ENCODE results near the gene ZBTB8B.

Gene ZBTB8B

DNA sequence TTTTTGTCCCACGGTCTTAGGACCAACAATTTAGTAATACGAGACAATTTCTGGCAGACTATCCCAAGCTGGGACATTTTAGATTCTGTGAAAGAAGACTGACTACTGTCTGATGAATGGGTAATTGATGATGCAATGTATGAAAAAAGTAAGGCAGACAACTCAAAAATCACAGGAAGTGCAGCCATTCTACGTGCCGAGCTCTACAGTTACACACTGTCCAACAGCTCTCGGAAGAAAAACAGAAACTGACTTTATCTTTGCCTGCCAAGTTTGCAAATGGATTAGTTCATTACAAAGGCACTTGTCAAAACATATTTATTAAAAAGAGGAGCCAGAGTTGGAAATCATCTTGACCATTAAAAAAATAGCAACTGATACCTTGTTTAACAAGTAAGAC, 31.3 kb downstream of the ZBTB8B start:
- DNase-seq (ENCODE audit: low read depth): peak; percentile 38

DNA sequence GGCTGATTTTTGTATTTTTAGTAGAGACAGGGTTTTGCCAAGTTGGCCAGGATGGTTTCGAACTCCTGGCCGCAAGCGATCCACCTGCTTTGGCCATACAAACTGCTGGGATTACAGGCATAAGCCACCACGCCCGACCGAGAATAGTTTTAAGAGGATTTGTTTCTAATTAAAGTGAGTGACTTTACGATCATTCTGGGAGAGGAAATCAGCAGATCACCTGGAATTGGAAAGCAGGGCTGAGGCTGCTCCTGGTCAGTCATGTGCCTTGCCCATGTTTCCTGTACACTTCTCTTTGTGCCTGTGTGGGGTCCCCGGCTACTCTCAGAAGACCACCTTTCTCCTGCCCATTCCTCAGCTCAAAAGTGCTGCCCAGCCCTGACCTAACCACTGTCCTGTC, 33.9 kb downstream of the ZBTB8B start:
- no peak overlapping the region for H3K4me3 ChIP-seq (ENCODE audit: low read length)

More for the DNA sequence above, 31.3 kb downstream of the ZBTB8B start:
- no peak overlapping the region for H3K4me3 ChIP-seq (ENCODE audit: low read length)
- TF ChIP-seq, protein P1, sequence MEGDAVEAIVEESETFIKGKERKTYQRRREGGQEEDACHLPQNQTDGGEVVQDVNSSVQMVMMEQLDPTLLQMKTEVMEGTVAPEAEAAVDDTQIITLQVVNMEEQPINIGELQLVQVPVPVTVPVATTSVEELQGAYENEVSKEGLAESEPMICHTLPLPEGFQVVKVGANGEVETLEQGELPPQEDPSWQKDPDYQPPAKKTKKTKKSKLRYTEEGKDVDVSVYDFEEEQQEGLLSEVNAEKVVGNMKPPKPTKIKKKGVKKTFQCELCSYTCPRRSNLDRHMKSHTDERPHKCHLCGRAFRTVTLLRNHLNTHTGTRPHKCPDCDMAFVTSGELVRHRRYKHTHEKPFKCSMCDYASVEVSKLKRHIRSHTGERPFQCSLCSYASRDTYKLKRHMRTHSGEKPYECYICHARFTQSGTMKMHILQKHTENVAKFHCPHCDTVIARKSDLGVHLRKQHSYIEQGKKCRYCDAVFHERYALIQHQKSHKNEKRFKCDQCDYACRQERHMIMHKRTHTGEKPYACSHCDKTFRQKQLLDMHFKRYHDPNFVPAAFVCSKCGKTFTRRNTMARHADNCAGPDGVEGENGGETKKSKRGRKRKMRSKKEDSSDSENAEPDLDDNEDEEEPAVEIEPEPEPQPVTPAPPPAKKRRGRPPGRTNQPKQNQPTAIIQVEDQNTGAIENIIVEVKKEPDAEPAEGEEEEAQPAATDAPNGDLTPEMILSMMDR (IDR thresholded peaks at IDR 0.05; ENCODE audit: insufficient read depth, low read depth, low read length, missing control alignments): no peak

DNA sequence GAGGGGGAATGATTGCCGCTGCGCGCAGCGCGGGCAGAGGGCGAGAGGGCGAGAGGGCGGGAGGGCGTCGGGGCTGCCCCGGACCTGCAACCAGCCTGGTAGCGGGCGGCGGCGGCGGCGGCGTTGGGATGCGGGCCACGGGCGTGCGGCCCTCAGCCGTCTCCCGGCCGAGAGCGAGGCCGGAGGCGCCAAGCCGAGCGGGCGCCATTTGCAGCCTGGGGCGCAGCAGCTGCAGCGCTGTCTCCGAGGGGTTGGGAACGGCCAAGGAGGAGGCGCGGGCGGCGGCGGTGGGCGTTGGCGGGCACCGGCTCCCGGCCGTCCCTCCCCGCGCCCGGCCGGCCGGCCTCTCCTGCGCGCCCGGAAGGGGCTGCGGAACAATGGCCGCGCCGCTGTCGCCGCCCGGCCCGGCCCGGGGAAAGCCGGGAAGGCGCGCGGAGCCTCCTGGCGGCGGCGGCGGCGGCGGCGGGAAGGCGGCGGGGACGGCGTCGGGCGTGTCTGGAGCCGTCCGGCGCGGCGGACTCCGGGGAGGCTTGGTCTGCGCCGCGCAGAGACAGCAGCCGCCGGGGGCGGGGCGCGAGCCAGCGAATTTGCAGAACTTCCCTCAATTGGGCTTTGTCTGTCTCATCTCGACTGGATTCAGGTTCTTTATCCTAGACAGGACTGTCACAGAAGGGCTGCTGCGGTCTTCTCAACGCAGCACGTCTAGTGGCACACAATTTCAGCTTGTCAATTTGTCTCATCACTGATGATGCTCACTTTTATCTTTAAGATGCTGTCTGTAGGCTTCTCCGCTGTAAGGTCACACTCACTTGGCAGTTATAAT, 35.7 kb downstream of the ZBTB8B start:
- peak overlapping the region; percentile 58 for H3K4me3 ChIP-seq (ENCODE audit: low read length)
- peak; percentile 78 for DNase-seq (ENCODE audit: low read depth)

More for the DNA sequence above, 33.9 kb downstream of the ZBTB8B start:
- TF ChIP-seq, protein P1 (IDR thresholded peaks at IDR 0.05; ENCODE audit: insufficient read depth, low read depth, low read length, missing control alignments): no peak
- DNase-seq (ENCODE audit: low read depth): no peak

GRCh38 chr1:32501865-32502264, 37.0 kb downstream of the ZBTB8B start:
- TF ChIP-seq, protein P1 (IDR thresholded peaks at IDR 0.05; ENCODE audit: insufficient read depth, low read depth, low read length, missing control alignments): no peak
- DNase-seq (ENCODE audit: low read depth): no peak

More for the DNA sequence above, 35.7 kb downstream of the ZBTB8B start:
- TF ChIP-seq, protein P1 (IDR thresholded peaks at IDR 0.05; ENCODE audit: insufficient read depth, low read depth, low read length, missing control alignments): no peak

DNA sequence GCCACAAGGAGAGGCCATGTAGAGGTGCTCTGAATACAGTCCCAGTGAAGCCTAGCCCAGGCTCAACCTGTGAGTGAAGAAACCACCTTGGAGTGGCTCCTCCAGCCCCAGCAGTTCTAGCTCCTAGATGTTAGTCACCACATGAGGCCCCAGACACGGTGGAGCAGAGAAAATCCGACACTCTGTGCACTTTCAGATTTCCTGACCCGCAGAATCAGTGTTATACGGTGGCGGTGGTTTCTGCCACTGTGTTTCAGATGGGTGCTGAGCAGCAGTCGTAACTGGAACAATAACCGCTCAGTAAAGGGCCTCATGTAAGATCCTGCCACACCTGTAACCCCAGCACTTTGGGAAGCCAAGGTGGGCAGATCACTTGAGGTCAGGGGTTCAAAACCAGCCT, 38.3 kb downstream of the ZBTB8B start:
- H3K4me3 ChIP-seq (ENCODE audit: low read length): no peak overlapping the region
- TF ChIP-seq, protein P1 (IDR thresholded peaks at IDR 0.05; ENCODE audit: insufficient read depth, low read depth, low read length, missing control alignments): no peak
- no peak for DNase-seq (ENCODE audit: low read depth)

More at GRCh38 chr1:32501865-32502264, 37.0 kb downstream of the ZBTB8B start:
- H3K4me3 ChIP-seq (ENCODE audit: low read length): no peak overlapping the region

DNA sequence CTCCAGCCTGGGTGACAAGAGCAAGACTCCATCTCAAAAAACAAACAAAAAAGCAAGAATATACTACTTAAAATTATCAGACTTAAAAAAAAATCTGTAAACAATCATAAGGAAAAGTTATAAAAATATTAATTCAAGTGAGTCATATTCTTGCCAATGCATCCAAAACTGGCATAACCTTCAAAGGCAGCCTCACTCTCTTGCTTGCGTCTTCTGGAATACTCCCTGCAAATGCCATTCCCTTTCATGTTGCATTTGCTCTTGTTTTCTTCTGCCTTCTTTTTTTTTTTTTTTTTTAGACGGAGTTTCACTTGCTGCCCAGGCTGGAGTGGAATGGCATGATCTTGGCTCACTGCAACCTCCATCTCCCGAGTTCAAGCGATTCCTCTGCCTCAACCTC, 42.1 kb downstream of the ZBTB8B start:
- no peak for DNase-seq (ENCODE audit: low read depth)
- no peak overlapping the region for H3K4me3 ChIP-seq (ENCODE audit: low read length)
- TF ChIP-seq, protein P1 (IDR thresholded peaks at IDR 0.05; ENCODE audit: insufficient read depth, low read depth, low read length, missing control alignments): no peak

Data from epithelial cell of esophagus (primary cell).